ENCODE measurements around the gene BANF1. TPM values are rescaled to one million over a fixed set of nuclear protein-coding genes. Genes with fewer than 3 reads are reported as not detected.

Gene BANF1
- total and polyA plus RNA-seq, 2 of the 13 experiments (the other 11 are each of a cell fraction or from before 2014, with no cell fraction given) = 40.5 to 86.5 TPM

DNA sequence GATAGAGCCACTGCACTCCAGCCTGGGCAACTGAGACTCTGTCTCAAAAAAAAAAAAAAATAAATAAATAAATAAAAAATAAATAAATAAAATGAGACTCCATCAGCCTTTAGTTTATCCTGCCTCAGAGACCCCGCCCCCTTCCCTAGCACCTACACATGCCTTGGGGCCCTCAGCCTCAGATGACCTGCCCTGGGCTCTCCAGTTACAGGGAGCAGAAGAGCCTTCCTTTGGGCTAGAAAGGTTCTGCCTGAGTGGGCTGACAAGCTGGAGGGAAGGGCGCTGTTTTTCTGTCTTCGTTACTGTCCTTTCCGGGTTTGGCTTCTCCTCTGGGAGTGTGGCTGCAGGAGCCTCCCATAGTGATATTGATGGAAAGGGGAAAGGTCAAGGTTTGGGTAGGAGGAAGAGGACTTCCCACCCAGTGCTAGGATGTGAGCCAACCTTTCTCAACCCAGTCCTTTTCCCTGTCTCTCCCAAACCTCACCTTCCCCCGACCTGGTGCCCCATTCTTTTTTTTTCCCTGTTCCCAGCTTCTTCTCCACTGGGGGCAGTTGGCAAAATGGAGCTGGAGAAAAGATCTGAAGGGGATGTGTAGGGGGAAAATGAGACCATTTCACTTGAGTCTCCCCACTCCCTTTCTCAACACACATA lies 48.4 kb downstream of the BANF1 start:
- Histone ChIP-seq H2AFZ (ENCODE audit: low read length) (peak overlapping the region; percentile 43), H3K4me3 (replicated peaks in 1 of 3; ENCODE audit: insufficient read depth in 1 of 3, low read depth in 2 of 3, low read length in 3 of 3) (peak overlapping the region; percentile 69 to 93 (median 78)), H4K20me1 (ENCODE audit: insufficient read depth, low read length) (no peaks in the 10 kb centered on the region), H3K9ac (ENCODE audit: insufficient read depth, low read depth, low read length) (peak overlapping the region; percentile 82), H3K9me3 (ENCODE audit: low read length) (no peaks in the 10 kb centered on the region), H3K79me2 (ENCODE audit: insufficient read depth, low read length) (peaks cover 24% of the 10 kb centered on the region), H3K27me3 (ENCODE audit: control insufficient read depth in 1 of 2, insufficient read depth in 2 of 2, low read length in 2 of 2) (peaks cover 0 to 36% of the 10 kb centered on the region in 2 experiments; a peak in 4 of 5 replicates), H3K4me1 (ENCODE audit: insufficient read depth, low read length) (peaks cover 43% of the 10 kb centered on the region), H3K36me3 (replicated peaks in 1 of 2; ENCODE audit: control insufficient read depth in 1 of 2, insufficient read depth in 2 of 2, low read length in 2 of 2) (peaks cover 7 to 12% of the 10 kb centered on the region in 2 experiments), H3K27ac (ENCODE audit: extremely low read length, insufficient read depth, low read length) (peak overlapping the region; percentile 79), H3K4me2 (ENCODE audit: low read depth, low read length) (peak overlapping the region; percentile 96)
- ChIA-PET POLR2A (interaction anchor here (1.2 to 4.8 kb wide), 5 partner anchors 11 to 65 kb away, joined by 3 to 40 read pairs (median 7); partner anchors contain the start of genes BANF1, EIF1AD and PACS1), CTCF (ENCODE audit: low intra/inter-chr PET ratio, low total read pairs) (no interaction called here)
- intact Hi-C loops (cut with micrococcal nuclease; ENCODE audit: unreplicated experiment) (no loop called here), in situ Hi-C loops (cut with HindIII; ENCODE audit: extremely low pct_ligation_motif_present, low pct_unique_long_range_greater_than_20kb) (no loop called here)
- 41% methylated on average over 5 of the region's 5 CpGs for WGBS (ENCODE audit: low lambda C conversion rate)
- DNase-seq (ENCODE audit: low spot score) (no peak), ATAC-seq (no peak), FAIRE-seq (peak; percentile 36)
- no TSS peak for BruUV-seq (replicated peaks)
- TF ChIP-seq ZFP82 (CRISPR knock-in tag; IDR thresholded peaks at IDR 0.05; ENCODE audit: borderline replicate concordance) (no peak), UBTF (CRISPR knock-in tag; IDR thresholded peaks at IDR 0.05) (no peak), ZNF547 (CRISPR knock-in tag; IDR thresholded peaks at IDR 0.05) (no peak), ZFAT (CRISPR knock-in tag; conservative IDR thresholded peaks at IDR 0.05) (no peak), SAP130 (CRISPR knock-in tag; IDR thresholded peaks at IDR 0.05; ENCODE audit: low read depth) (peak; percentile 44), ARNT2 (CRISPR knock-in tag; IDR thresholded peaks at IDR 0.05; ENCODE audit: low read depth) (0 out of 2 replicates have a peak, but pooled peaks have one; percentile 25), ERF (CRISPR knock-in tag; IDR thresholded peaks at IDR 0.05) (no peak), ZBTB39 (CRISPR knock-in tag; IDR thresholded peaks at IDR 0.05) (no peak), ZNF629 (CRISPR knock-in tag; conservative IDR thresholded peaks at IDR 0.05) (no peak), ZNF510 (CRISPR knock-in tag; IDR thresholded peaks at IDR 0.05; ENCODE audit: low read depth) (no peak), NR2C2 (CRISPR knock-in tag; IDR thresholded peaks at IDR 0.05; ENCODE audit: borderline replicate concordance) (peak; percentile 47; the same call in 1 of the 2 replicates), BORCS8-MEF2B (CRISPR knock-in tag; IDR thresholded peaks at IDR 0.05) (no peak), BCL6 (CRISPR knock-in tag; IDR thresholded peaks at IDR 0.05) (no peak), NR2F2 (IDR thresholded peaks at IDR 0.05; ENCODE audit: borderline replicate concordance, low read depth) (no peak), NCOA5 (CRISPR knock-in tag; IDR thresholded peaks at IDR 0.05) (no peak)
- TF ChIP-seq, protein P1, sequence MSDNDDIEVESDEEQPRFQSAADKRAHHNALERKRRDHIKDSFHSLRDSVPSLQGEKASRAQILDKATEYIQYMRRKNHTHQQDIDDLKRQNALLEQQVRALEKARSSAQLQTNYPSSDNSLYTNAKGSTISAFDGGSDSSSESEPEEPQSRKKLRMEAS (IDR thresholded peaks at IDR 0.05) = 0 out of 2 replicates have a peak, but pooled peaks have one; percentile 27
- TF ChIP-seq, protein P2, sequence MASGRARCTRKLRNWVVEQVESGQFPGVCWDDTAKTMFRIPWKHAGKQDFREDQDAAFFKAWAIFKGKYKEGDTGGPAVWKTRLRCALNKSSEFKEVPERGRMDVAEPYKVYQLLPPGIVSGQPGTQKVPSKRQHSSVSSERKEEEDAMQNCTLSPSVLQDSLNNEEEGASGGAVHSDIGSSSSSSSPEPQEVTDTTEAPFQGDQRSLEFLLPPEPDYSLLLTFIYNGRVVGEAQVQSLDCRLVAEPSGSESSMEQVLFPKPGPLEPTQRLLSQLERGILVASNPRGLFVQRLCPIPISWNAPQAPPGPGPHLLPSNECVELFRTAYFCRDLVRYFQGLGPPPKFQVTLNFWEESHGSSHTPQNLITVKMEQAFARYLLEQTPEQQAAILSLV (CRISPR knock-in tag; IDR thresholded peaks at IDR 0.05; ENCODE audit: borderline replicate concordance) = no peak
- TF ChIP-seq, protein P3, sequence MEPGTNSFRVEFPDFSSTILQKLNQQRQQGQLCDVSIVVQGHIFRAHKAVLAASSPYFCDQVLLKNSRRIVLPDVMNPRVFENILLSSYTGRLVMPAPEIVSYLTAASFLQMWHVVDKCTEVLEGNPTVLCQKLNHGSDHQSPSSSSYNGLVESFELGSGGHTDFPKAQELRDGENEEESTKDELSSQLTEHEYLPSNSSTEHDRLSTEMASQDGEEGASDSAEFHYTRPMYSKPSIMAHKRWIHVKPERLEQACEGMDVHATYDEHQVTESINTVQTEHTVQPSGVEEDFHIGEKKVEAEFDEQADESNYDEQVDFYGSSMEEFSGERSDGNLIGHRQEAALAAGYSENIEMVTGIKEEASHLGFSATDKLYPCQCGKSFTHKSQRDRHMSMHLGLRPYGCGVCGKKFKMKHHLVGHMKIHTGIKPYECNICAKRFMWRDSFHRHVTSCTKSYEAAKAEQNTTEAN (CRISPR knock-in tag; conservative IDR thresholded peaks at IDR 0.05) = no peak

Measured in HepG2 (cell line).